Prostate gland (tissue), 2 donors: ENCODE measurements around the gene ACSM4.

ENCODE experiments used
- POLR2A ChIP-seq: fragments of 450-650 bp; IDR thresholded peaks from one replicate; pipeline ENCODE4 v1.6.1; 2016; ENCODE audit warnings: antibody characterized with exemption, mild to moderate bottlenecking
- POLR2AphosphoS5 ChIP-seq: sonication (generic); formaldehyde crosslinking; IDR thresholded peaks from one replicate; pipeline ENCODE4 v1.6.1; 2017; ENCODE audit warnings: antibody characterized with exemption
- TF ChIP-seq, protein P1 (sequence below), 4 experiments: fragments of 200-600 bp in 2 of 4; fragments of 450-650 bp in 2 of 4; sonication (generic) in 2 of 4; IDR thresholded peaks; 1 replicate in 3 of 4; 2 replicates in 1 of 4; pipeline ENCODE4 v1.5.1; 2016 to 2019; ENCODE audit warnings: antibody characterized with exemption in 4 of 4, mild to moderate bottlenecking in 2 of 4, moderate library complexity in 2 of 4

DNA sequence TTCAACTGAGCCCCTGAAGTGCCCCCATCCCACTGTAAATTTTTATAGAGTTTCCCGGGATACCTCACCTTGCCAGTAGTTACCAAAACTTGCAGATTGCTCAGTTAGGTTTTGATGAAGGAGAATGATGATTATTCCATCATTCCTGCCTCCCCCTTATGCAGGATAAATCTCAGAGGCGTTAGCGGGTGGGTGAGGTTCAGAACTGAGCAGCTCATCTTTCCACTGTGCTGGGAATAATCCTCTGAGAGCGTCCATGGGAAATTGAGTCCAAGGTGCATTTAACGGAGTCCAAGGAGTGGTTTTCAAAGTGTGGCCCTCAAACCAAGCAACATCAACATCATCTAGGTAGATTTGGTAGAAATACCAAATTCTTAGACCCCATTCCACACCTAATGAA is 18.7 kb downstream of the ACSM4 start:
- TF ChIP-seq, protein P1, sequence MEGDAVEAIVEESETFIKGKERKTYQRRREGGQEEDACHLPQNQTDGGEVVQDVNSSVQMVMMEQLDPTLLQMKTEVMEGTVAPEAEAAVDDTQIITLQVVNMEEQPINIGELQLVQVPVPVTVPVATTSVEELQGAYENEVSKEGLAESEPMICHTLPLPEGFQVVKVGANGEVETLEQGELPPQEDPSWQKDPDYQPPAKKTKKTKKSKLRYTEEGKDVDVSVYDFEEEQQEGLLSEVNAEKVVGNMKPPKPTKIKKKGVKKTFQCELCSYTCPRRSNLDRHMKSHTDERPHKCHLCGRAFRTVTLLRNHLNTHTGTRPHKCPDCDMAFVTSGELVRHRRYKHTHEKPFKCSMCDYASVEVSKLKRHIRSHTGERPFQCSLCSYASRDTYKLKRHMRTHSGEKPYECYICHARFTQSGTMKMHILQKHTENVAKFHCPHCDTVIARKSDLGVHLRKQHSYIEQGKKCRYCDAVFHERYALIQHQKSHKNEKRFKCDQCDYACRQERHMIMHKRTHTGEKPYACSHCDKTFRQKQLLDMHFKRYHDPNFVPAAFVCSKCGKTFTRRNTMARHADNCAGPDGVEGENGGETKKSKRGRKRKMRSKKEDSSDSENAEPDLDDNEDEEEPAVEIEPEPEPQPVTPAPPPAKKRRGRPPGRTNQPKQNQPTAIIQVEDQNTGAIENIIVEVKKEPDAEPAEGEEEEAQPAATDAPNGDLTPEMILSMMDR (IDR thresholded peaks at IDR 0.05), result no peak
- TF ChIP-seq POLR2AphosphoS5 (no peak), POLR2A (no peak)
